WTC11 (cell line): Measurements from ENCODE around the gene VAC14. TPM values are rescaled to one million over a fixed set of nuclear protein-coding genes. Genes with fewer than 3 reads are reported as not detected.

Experiments
- ATAC-seq: fragments of 200-7000 bp; cut with Tn5 transposase; 2 replicates; pipeline ENCODE4 v1.10.0; 2021; ENCODE audit warnings: mild to moderate bottlenecking, moderate library complexity
- CTCF ChIA-PET: fragments of 300-600 bp; sonication (Branson Sonifier 250); formaldehyde crosslinking; loops from one replicate; lab custom pipeline; 2021; ENCODE audit warnings: antibody characterized with exemption; lab: Charles Lee
- POLR2A ChIA-PET: fragments of 350-600 bp; sonication (Branson Sonifier 250); formaldehyde crosslinking; loops from one replicate; lab custom pipeline; 2021; ENCODE audit warnings: antibody characterized with exemption; lab: Charles Lee
- DNase-seq: peaks from one replicate; pipeline ENCODE4 v3.0.0; 2021; ENCODE audit warnings: low spot score
- H3K27ac Mint-ChIP-seq: 2 replicates; pipeline ENCODE4 v1.8.0; 2021; ENCODE audit warnings: mixed read lengths
- H3K27me3 Mint-ChIP-seq: 2 replicates; pipeline ENCODE4 v1.8.0; 2021; ENCODE audit warnings: low read depth, mild to moderate bottlenecking, moderate library complexity, mixed read lengths
- H3K36me3 Mint-ChIP-seq: 2 replicates; pipeline ENCODE4 v1.8.0; 2021; ENCODE audit warnings: mixed read lengths
- H3K4me1 Mint-ChIP-seq: 2 replicates; pipeline ENCODE4 v1.8.0; 2022; ENCODE audit warnings: mixed read lengths
- H3K4me3 Mint-ChIP-seq: 2 replicates; pipeline ENCODE4 v1.8.0; 2021; ENCODE audit warnings: mild to moderate bottlenecking, moderate library complexity, mixed read lengths
- H3K9me3 Mint-ChIP-seq: 2 replicates; pipeline ENCODE4 v1.8.0; 2021; ENCODE audit warnings: mixed read lengths
- CREM ChIP-seq: sonication (generic); formaldehyde crosslinking; IDR thresholded peaks from 2 replicates; pipeline ENCODE4 v1.8.1; 2022; ENCODE audit warnings: mild to moderate bottlenecking, missing genetic modification reagents, moderate library complexity
- E2F1 ChIP-seq: sonication (generic); formaldehyde crosslinking; IDR thresholded peaks from 2 replicates; pipeline ENCODE4 v1.8.0; 2022; ENCODE audit warnings: mild to moderate bottlenecking, missing genetic modification reagents
- FOXJ3 ChIP-seq: sonication (generic); formaldehyde crosslinking; IDR thresholded peaks from 2 replicates; pipeline ENCODE4 v1.9.0; 2021; ENCODE audit warnings: missing genetic modification reagents, mild to moderate bottlenecking, borderline replicate concordance
- FOXK1 ChIP-seq: sonication (generic); formaldehyde crosslinking; IDR thresholded peaks from 2 replicates; pipeline ENCODE4 v1.8.0; 2022; ENCODE audit warnings: mild to moderate bottlenecking, moderate library complexity, missing genetic modification reagents
- HMGA2 ChIP-seq: fragments of 250-450 bp; sonication (Bioruptor Pico); IDR thresholded peaks from 2 replicates; pipeline ENCODE4 v1.4.0; 2021; ENCODE audit warnings: mild to moderate bottlenecking, moderate library complexity
- IRF1 ChIP-seq: sonication (generic); formaldehyde crosslinking; IDR thresholded peaks from 2 replicates; pipeline ENCODE4 v1.8.0; 2023; ENCODE audit warnings: missing genetic modification reagents
- MLX ChIP-seq: sonication (generic); formaldehyde crosslinking; IDR thresholded peaks from 2 replicates; pipeline ENCODE4 v1.8.1; 2023; ENCODE audit warnings: mild to moderate bottlenecking, missing genetic modification reagents, moderate library complexity
- NFATC4 ChIP-seq: fragments of 250-450 bp; sonication (Bioruptor Pico); IDR thresholded peaks from 2 replicates; pipeline ENCODE4 v1.9.0; 2021; ENCODE audit warnings: mild to moderate bottlenecking
- NFE2L1 ChIP-seq: sonication (generic); formaldehyde crosslinking; IDR thresholded peaks from 2 replicates; pipeline ENCODE4 v1.8.1; 2023; ENCODE audit warnings: missing genetic modification reagents
- NR2C2 ChIP-seq: sonication (generic); formaldehyde crosslinking; IDR thresholded peaks from 2 replicates; pipeline ENCODE4 v1.8.0; 2022; ENCODE audit warnings: mild to moderate bottlenecking, missing genetic modification reagents
- NR3C1 ChIP-seq: sonication (generic); formaldehyde crosslinking; conservative IDR thresholded peaks from 2 replicates; pipeline ENCODE4 v1.8.1; 2023; ENCODE audit warnings: low read depth, mild to moderate bottlenecking, missing genetic modification reagents
- PRRX2 ChIP-seq: fragments of 250-450 bp; sonication (Bioruptor Pico); IDR thresholded peaks from 2 replicates; pipeline ENCODE4 v1.8.0; 2021; ENCODE audit warnings: mild to moderate bottlenecking
- RORB ChIP-seq: fragments of 250-450 bp; sonication (Bioruptor Pico); IDR thresholded peaks from 2 replicates; pipeline ENCODE4 v1.9.0; 2021; ENCODE audit warnings: mild to moderate bottlenecking
- TEAD1 ChIP-seq: sonication (generic); formaldehyde crosslinking; IDR thresholded peaks from 2 replicates; pipeline ENCODE4 v1.8.0; 2022; ENCODE audit warnings: mild to moderate bottlenecking, missing genetic modification reagents
- TEAD4 ChIP-seq: sonication (generic); formaldehyde crosslinking; IDR thresholded peaks from 2 replicates; pipeline ENCODE4 v1.8.0; 2022; ENCODE audit warnings: mild to moderate bottlenecking, missing genetic modification reagents
- ZNF263 ChIP-seq: sonication (generic); formaldehyde crosslinking; IDR thresholded peaks from 2 replicates; pipeline ENCODE4 v1.8.1; 2022; ENCODE audit warnings: low read depth, mild to moderate bottlenecking, moderate library complexity, missing genetic modification reagents
- ZNF416 ChIP-seq: fragments of 250-450 bp; sonication (Bioruptor Pico); IDR thresholded peaks from 2 replicates; pipeline ENCODE4 v1.9.0; 2021; ENCODE audit warnings: mild to moderate bottlenecking, inconsistent platforms
- ZNF423 ChIP-seq: fragments of 250-450 bp; sonication (Bioruptor Pico); IDR thresholded peaks from 2 replicates; pipeline ENCODE4 v2.1.2; 2022; ENCODE audit warnings: mild to moderate bottlenecking, moderate library complexity
- total RNA-seq: library from RNA; stranded (reverse); gene quantifications from 3 replicates; pipeline ENCODE4 v1.2.3, GENCODE V29; 2021
- TF ChIP-seq, protein P1 (sequence below): sonication (generic); formaldehyde crosslinking; IDR thresholded peaks from 2 replicates; pipeline ENCODE4 v1.8.0; 2022; ENCODE audit warnings: mild to moderate bottlenecking, missing genetic modification reagents
- TF ChIP-seq, protein P2 (sequence below): fragments of 250-450 bp; sonication (Bioruptor Pico); IDR thresholded peaks from 2 replicates; pipeline ENCODE4 v1.9.0; 2021; ENCODE audit warnings: mild to moderate bottlenecking, borderline replicate concordance
- TF ChIP-seq, protein P3 (sequence below): sonication (generic); formaldehyde crosslinking; IDR thresholded peaks from 2 replicates; pipeline ENCODE4 v1.8.1; 2023; ENCODE audit warnings: mild to moderate bottlenecking, moderate library complexity, missing genetic modification reagents
- TF ChIP-seq, protein P4 (sequence below): fragments of 250-450 bp; sonication (Bioruptor Pico); IDR thresholded peaks from 2 replicates; pipeline ENCODE4 v1.9.0; 2021; ENCODE audit warnings: moderate library complexity, mild to moderate bottlenecking, inconsistent platforms, borderline replicate concordance
- TF ChIP-seq, protein P5 (sequence below): sonication (generic); formaldehyde crosslinking; IDR thresholded peaks from 2 replicates; pipeline ENCODE4 v1.8.0; 2022; ENCODE audit warnings: mild to moderate bottlenecking, missing genetic modification reagents

The VAC14 gene
- total RNA-seq, 1 experiment from 2014 or later: 60.1 TPM

- TF ChIP-seq TEAD1 (CRISPR knock-in tag) (no peak), FOXK1 (CRISPR knock-in tag) (no peak), NR3C1 (CRISPR knock-in tag) (no peak), IRF1 (CRISPR knock-in tag) (no peak), ZNF263 (CRISPR knock-in tag) (no peak), RORB (CRISPR knock-in tag) (no peak), HMGA2 (CRISPR knock-in tag) (no peak), MLX (CRISPR knock-in tag) (no peak)
- TF ChIP-seq, protein P1, sequence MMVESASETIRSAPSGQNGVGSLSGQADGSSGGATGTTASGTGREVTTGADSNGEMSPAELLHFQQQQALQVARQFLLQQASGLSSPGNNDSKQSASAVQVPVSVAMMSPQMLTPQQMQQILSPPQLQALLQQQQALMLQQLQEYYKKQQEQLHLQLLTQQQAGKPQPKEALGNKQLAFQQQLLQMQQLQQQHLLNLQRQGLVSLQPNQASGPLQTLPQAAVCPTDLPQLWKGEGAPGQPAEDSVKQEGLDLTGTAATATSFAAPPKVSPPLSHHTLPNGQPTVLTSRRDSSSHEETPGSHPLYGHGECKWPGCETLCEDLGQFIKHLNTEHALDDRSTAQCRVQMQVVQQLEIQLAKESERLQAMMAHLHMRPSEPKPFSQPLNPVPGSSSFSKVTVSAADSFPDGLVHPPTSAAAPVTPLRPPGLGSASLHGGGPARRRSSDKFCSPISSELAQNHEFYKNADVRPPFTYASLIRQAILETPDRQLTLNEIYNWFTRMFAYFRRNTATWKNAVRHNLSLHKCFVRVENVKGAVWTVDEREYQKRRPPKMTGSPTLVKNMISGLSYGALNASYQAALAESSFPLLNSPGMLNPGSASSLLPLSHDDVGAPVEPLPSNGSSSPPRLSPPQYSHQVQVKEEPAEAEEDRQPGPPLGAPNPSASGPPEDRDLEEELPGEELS (CRISPR knock-in tag): no peak
- TF ChIP-seq, protein P2, sequence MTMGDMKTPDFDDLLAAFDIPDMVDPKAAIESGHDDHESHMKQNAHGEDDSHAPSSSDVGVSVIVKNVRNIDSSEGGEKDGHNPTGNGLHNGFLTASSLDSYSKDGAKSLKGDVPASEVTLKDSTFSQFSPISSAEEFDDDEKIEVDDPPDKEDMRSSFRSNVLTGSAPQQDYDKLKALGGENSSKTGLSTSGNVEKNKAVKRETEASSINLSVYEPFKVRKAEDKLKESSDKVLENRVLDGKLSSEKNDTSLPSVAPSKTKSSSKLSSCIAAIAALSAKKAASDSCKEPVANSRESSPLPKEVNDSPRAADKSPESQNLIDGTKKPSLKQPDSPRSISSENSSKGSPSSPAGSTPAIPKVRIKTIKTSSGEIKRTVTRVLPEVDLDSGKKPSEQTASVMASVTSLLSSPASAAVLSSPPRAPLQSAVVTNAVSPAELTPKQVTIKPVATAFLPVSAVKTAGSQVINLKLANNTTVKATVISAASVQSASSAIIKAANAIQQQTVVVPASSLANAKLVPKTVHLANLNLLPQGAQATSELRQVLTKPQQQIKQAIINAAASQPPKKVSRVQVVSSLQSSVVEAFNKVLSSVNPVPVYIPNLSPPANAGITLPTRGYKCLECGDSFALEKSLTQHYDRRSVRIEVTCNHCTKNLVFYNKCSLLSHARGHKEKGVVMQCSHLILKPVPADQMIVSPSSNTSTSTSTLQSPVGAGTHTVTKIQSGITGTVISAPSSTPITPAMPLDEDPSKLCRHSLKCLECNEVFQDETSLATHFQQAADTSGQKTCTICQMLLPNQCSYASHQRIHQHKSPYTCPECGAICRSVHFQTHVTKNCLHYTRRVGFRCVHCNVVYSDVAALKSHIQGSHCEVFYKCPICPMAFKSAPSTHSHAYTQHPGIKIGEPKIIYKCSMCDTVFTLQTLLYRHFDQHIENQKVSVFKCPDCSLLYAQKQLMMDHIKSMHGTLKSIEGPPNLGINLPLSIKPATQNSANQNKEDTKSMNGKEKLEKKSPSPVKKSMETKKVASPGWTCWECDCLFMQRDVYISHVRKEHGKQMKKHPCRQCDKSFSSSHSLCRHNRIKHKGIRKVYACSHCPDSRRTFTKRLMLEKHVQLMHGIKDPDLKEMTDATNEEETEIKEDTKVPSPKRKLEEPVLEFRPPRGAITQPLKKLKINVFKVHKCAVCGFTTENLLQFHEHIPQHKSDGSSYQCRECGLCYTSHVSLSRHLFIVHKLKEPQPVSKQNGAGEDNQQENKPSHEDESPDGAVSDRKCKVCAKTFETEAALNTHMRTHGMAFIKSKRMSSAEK (CRISPR knock-in tag): no peak
These were observed 16.0 kb downstream of the VAC14 start (continued) for GRCh38 chr16:70784692-70785555.

GRCh38 chr16:70782237-70782636 is 18.7 kb downstream of the VAC14 start:
- Mint-ChIP-seq H3K4me3 (no peak overlapping the region), H3K27me3 (no peaks in the 10 kb centered on the region), H3K27ac (no peak overlapping the region)
- POLR2A ChIA-PET: no interaction called here
- ATAC-seq: no peak
- DNase-seq: no peak
- CTCF ChIA-PET: no interaction called here
- TF ChIP-seq ZNF423 (CRISPR knock-in tag): no peak
- no peak for TF ChIP-seq TEAD4 (CRISPR knock-in tag)
- TF ChIP-seq NFE2L1 (CRISPR knock-in tag): no peak
- TF ChIP-seq, protein P3, sequence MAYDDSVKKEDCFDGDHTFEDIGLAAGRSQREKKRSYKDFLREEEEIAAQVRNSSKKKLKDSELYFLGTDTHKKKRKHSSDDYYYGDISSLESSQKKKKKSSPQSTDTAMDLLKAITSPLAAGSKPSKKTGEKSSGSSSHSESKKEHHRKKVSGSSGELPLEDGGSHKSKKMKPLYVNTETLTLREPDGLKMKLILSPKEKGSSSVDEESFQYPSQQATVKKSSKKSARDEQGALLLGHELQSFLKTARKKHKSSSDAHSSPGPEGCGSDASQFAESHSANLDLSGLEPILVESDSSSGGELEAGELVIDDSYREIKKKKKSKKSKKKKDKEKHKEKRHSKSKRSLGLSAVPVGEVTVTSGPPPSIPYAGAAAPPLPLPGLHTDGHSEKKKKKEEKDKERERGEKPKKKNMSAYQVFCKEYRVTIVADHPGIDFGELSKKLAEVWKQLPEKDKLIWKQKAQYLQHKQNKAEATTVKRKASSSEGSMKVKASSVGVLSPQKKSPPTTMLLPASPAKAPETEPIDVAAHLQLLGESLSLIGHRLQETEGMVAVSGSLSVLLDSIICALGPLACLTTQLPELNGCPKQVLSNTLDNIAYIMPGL (CRISPR knock-in tag): no peak
- TF ChIP-seq NR2C2 (CRISPR knock-in tag): no peak
- no peak for TF ChIP-seq HMGA2 (CRISPR knock-in tag)
- no peak for TF ChIP-seq CREM
- no peak for TF ChIP-seq E2F1 (CRISPR knock-in tag)
- TF ChIP-seq ZNF416 (CRISPR knock-in tag): no peak
- TF ChIP-seq, protein P4, sequence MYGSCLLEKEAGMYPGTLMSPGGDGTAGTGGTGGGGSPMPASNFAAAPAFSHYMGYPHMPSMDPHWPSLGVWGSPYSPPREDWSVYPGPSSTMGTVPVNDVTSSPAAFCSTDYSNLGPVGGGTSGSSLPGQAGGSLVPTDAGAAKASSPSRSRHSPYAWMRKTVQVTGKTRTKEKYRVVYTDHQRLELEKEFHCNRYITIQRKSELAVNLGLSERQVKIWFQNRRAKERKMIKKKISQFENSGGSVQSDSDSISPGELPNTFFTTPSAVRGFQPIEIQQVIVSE (CRISPR knock-in tag): no peak
- TF ChIP-seq, protein P5, sequence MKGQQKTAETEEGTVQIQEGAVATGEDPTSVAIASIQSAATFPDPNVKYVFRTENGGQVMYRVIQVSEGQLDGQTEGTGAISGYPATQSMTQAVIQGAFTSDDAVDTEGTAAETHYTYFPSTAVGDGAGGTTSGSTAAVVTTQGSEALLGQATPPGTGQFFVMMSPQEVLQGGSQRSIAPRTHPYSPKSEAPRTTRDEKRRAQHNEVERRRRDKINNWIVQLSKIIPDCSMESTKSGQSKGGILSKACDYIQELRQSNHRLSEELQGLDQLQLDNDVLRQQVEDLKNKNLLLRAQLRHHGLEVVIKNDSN: no peak
- no peak for TF ChIP-seq NFATC4 (CRISPR knock-in tag)
- no peak for TF ChIP-seq PRRX2 (CRISPR knock-in tag)
- TF ChIP-seq FOXJ3: no peak
- TF ChIP-seq, all 79 proteins: peak for 0
- H3K9me3 Mint-ChIP-seq: peaks cover 7% of the 10 kb centered on the region
- peaks cover 62% of the 10 kb centered on the region for H3K36me3 Mint-ChIP-seq
- peaks cover 2% of the 10 kb centered on the region; the same call in 1 of the 2 replicates for H3K4me1 Mint-ChIP-seq
